LNCAP (cell line): ENCODE measurements around the gene PTPN1.

Experiments
- CTCF ChIP-seq: fragments of 450-650 bp; IDR thresholded peaks from 2 replicates; pipeline ENCODE4 v1.5.1; 2017; ENCODE audit warnings: mild to moderate bottlenecking

The PTPN1 gene

GRCh38 chr20:50534567-50534966, 24.4 kb downstream of the PTPN1 start:
- TF ChIP-seq CTCF, result no peak

- no peak for TF ChIP-seq CTCF
These were observed 25.0 kb downstream of the PTPN1 start for GRCh38 chr20:50535162-50535561.

- no peak for TF ChIP-seq CTCF
These were observed 26.1 kb downstream of the PTPN1 start for GRCh38 chr20:50536333-50536732.

GRCh38 chr20:50537546-50538201, 27.5 kb downstream of the PTPN1 start:
- no peak for TF ChIP-seq CTCF

GRCh38 chr20:50538276-50538675, 28.1 kb downstream of the PTPN1 start:
- TF ChIP-seq CTCF, result no peak

GRCh38 chr20:50540620-50541605, 30.7 kb downstream of the PTPN1 start:
- no peak for TF ChIP-seq CTCF

GRCh38 chr20:50541606-50542041, 31.4 kb downstream of the PTPN1 start:
- TF ChIP-seq CTCF, result no peak
